GM19455 (cell line): ENCODE results near the gene HTR2A.

Experiments
- ATAC-seq: cut with Tn5 transposase; IDR thresholded peaks from one replicate; pipeline ENCODE4 v1.9.1; 2021; ENCODE audit not compliant: unreplicated experiment

Gene HTR2A

GRCh38 chr13:46896341-46897137 is at the start of gene HTR2A:
Gene HTR2A, minus strand, starts transcription at chr13:46897053. Its CDS starts 1,147 bp downstream, at chr13:46895906.
- no peak for ATAC-seq

- no peak for ATAC-seq
Measured at GRCh38 chr13:46936525-46936924, 39.7 kb upstream of the HTR2A start.

GRCh38 chr13:46934749-46935148 is 37.9 kb upstream of the HTR2A start:
- no peak for ATAC-seq

- ATAC-seq, result no peak
Measured at GRCh38 chr13:46926916-46927590, 30.2 kb upstream of the HTR2A start.

GRCh38 chr13:46925486-46925885 is 28.6 kb upstream of the HTR2A start:
- ATAC-seq, result no peak

GRCh38 chr13:46914341-46914740 is 17.5 kb upstream of the HTR2A start:
- ATAC-seq, result no peak

GRCh38 chr13:46913757-46914156 is 16.9 kb upstream of the HTR2A start:
- ATAC-seq, result no peak

GRCh38 chr13:46909042-46909441 is 12.2 kb upstream of the HTR2A start:
- no peak for ATAC-seq

GRCh38 chr13:46908501-46908900 is 11.6 kb upstream of the HTR2A start:
- ATAC-seq, result no peak

GRCh38 chr13:46906405-46906804 is 9.6 kb upstream of the HTR2A start:
- ATAC-seq, result no peak

- no peak for ATAC-seq
Measured at GRCh38 chr13:46905249-46905648, 8.4 kb upstream of the HTR2A start.

- ATAC-seq, result no peak
Measured at GRCh38 chr13:46903748-46904147, 6.9 kb upstream of the HTR2A start.

- ATAC-seq, result no peak
Measured at GRCh38 chr13:46901721-46902120, 4.9 kb upstream of the HTR2A start.

- ATAC-seq, result no peak
Measured at GRCh38 chr13:46899801-46900200, 2.9 kb upstream of the HTR2A start.

- no peak for ATAC-seq
Measured at GRCh38 chr13:46895381-46895780, 1.5 kb downstream of the HTR2A start.

- no peak for ATAC-seq
Measured at GRCh38 chr13:46894568-46894967, 2.3 kb downstream of the HTR2A start.

- peak; percentile 82 for ATAC-seq
Measured at GRCh38 chr13:46893798-46894560, 2.9 kb downstream of the HTR2A start.

- ATAC-seq, result no peak
Measured at GRCh38 chr13:46893221-46893740, 3.6 kb downstream of the HTR2A start.

- ATAC-seq, result no peak
Measured at GRCh38 chr13:46885018-46885417, 11.8 kb downstream of the HTR2A start.

- no peak for ATAC-seq
Measured at GRCh38 chr13:46884531-46884930, 12.3 kb downstream of the HTR2A start.

- no peak for ATAC-seq
Measured at GRCh38 chr13:46881621-46882020, 15.2 kb downstream of the HTR2A start.
